Tibial artery (tissue), 4 donors: ENCODE data around the gene ALX3.
A peak's percentile ranks its signal among the peaks of the same experiment; 100 is the strongest.

ENCODE experiments used
- DNase-seq, 2 donors: peaks; one replicate each; pipeline ENCODE4 v3.0.0-alpha.2; 2019
- H3K27ac ChIP-seq, 2 donors: fragments of 200-600 bp; sonication (generic) in 1 of 2; 1 replicate in 1 of 2; 2 replicates in 1 of 2; pipeline ENCODE4 v1.5.1; 2018 to 2019; ENCODE audit warnings: mild to moderate bottlenecking in 1 of 2
- H3K27me3 ChIP-seq, 2 donors: fragments of 200-600 bp; sonication (generic) in 1 of 2; one replicate each; pipeline versions ENCODE4 v1.5.1 to v1.6.0; 2016 to 2019
- H3K36me3 ChIP-seq, 3 donors: fragments of 200-600 bp; sonication (generic) in 2 of 3; one replicate each; pipeline ENCODE4 v1.5.1; 2016 to 2019; ENCODE audit warnings: mild to moderate bottlenecking in 2 of 3
- H3K4me1 ChIP-seq, 4 donors: fragments of 200-600 bp; sonication (generic) in 2 of 4; 1 replicate in 3 of 4; 2 replicates in 1 of 4; pipeline ENCODE4 v1.5.1; 2016 to 2019
- H3K4me3 ChIP-seq, 2 donors: fragments of 200-600 bp; sonication (generic) in 1 of 2; 1 replicate in 1 of 2; 2 replicates in 1 of 2; pipeline ENCODE4 v1.5.1; 2018 to 2019; ENCODE audit warnings: mild to moderate bottlenecking in 2 of 2
- H3K9me3 ChIP-seq, 3 donors: fragments of 200-600 bp; sonication (generic) in 1 of 3; one replicate each; pipeline ENCODE4 v1.5.1; 2016 to 2019
- CTCF ChIP-seq, 2 experiments: fragments of 200-600 bp in 1 of 2; fragments of 450-650 bp in 1 of 2; IDR thresholded peaks; one replicate each; pipeline ENCODE4 v1.5.1; 2017 to 2019; ENCODE audit warnings: antibody characterized with exemption in 2 of 2, mild to moderate bottlenecking in 1 of 2, moderate library complexity in 1 of 2
- intact Hi-C: fragments of 100-400 bp; cut with DNase I; formaldehyde crosslinking; loops from one replicate; pipeline ENCODE4 v1.15.0; 2023; ENCODE audit warnings: low total_unique reads

Gene ALX3

GRCh38 chr1:110051262-110051648, 19.2 kb downstream of the ALX3 start:
- intact Hi-C loops, result no loop called here
- no peak overlapping the region for H3K4me3 ChIP-seq
- H3K36me3 ChIP-seq, result peaks cover 62 to 100% (median 96%) of the 10 kb centered on the region in 3 donors
- H3K27ac ChIP-seq, result no peak overlapping the region
- H3K4me1 ChIP-seq, result no peaks in the 10 kb centered on the region
- no peak for DNase-seq
- no peaks in the 10 kb centered on the region for H3K27me3 ChIP-seq
- H3K9me3 ChIP-seq, result no peaks in the 10 kb centered on the region
- no peak for TF ChIP-seq CTCF (IDR thresholded peaks at IDR 0.05)

GRCh38 chr1:110050602-110051261, 19.7 kb downstream of the ALX3 start:
- DNase-seq, result no peak
- H3K36me3 ChIP-seq, result peaks cover 62 to 100% (median 98%) of the 10 kb centered on the region in 3 donors
- H3K27me3 ChIP-seq, result no peaks in the 10 kb centered on the region
- no peaks in the 10 kb centered on the region for H3K9me3 ChIP-seq
- no peak overlapping the region for H3K27ac ChIP-seq
- TF ChIP-seq CTCF (IDR thresholded peaks at IDR 0.05), result no peak
- no peaks in the 10 kb centered on the region for H3K4me1 ChIP-seq
- intact Hi-C loops, result no loop called here
- no peak overlapping the region for H3K4me3 ChIP-seq

GRCh38 chr1:110049801-110050601, 20.5 kb downstream of the ALX3 start:
- Histone ChIP-seq H3K27ac (no peak overlapping the region), H3K36me3 (peaks cover 63 to 100% (median 98%) of the 10 kb centered on the region in 3 donors), H3K4me3 (no peak overlapping the region), H3K27me3 (no peaks in the 10 kb centered on the region), H3K9me3 (no peaks in the 10 kb centered on the region), H3K4me1 (no peaks in the 10 kb centered on the region)
- peak in 1 of 2 donors; percentile 41 for DNase-seq
- no peak for TF ChIP-seq CTCF (IDR thresholded peaks at IDR 0.05)
- intact Hi-C loops, result no loop called here

GRCh38 chr1:110048923-110049601, 21.4 kb downstream of the ALX3 start:
- intact Hi-C loops, result no loop called here
- TF ChIP-seq CTCF (IDR thresholded peaks at IDR 0.05), result no peak
- H3K4me3 ChIP-seq, result no peak overlapping the region
- peaks cover 63 to 100% (median 98%) of the 10 kb centered on the region in 3 donors for H3K36me3 ChIP-seq
- H3K9me3 ChIP-seq, result no peaks in the 10 kb centered on the region
- H3K4me1 ChIP-seq, result no peaks in the 10 kb centered on the region
- no peak overlapping the region for H3K27ac ChIP-seq
- no peak for DNase-seq
- no peaks in the 10 kb centered on the region for H3K27me3 ChIP-seq

- peaks cover 66 to 100% (median 98%) of the 10 kb centered on the region in 3 donors for H3K36me3 ChIP-seq
- no peaks in the 10 kb centered on the region for H3K4me1 ChIP-seq
- no peaks in the 10 kb centered on the region for H3K27me3 ChIP-seq
- no peak overlapping the region for H3K4me3 ChIP-seq
- intact Hi-C loops, result no loop called here
- no peak overlapping the region for H3K27ac ChIP-seq
- no peak for DNase-seq
- no peaks in the 10 kb centered on the region for H3K9me3 ChIP-seq
- TF ChIP-seq CTCF (IDR thresholded peaks at IDR 0.05), result no peak
Observed at GRCh38 chr1:110048240-110048639, 22.2 kb downstream of the ALX3 start.
